Raji (cell line): ENCODE data around the gene RCVRN.

ENCODE experiments used
- POLR2A ChIP-seq: IDR thresholded peaks from 2 replicates; pipeline ENCODE4 v1.6.1; 2011; ENCODE audit warnings: low read depth, low read length, control low read depth; ENCODE audit not compliant: insufficient read depth

Gene RCVRN

DNA sequence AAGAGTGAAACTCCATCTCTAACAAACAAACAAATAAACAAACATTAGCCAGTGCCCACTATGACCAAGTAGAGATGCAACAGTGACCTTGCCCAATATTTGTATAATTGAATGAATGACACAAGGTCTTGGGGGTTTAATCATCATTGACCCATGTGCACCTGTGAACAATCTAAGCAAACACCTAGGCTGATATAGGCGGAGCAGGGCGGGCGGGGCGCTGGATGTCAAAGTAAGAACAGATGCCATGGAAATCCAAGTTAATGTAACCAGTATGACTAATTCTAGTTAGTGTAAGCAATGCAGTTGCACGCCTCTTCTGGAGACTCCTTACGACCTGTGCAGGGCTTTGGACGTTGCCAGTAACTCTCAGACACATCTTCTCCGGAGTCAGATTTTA, 17.6 kb downstream of the RCVRN start:
- no peak for TF ChIP-seq POLR2A

- no peak for TF ChIP-seq POLR2A
Measured at GRCh38 chr17:9886141-9886930, 18.7 kb downstream of the RCVRN start.

DNA sequence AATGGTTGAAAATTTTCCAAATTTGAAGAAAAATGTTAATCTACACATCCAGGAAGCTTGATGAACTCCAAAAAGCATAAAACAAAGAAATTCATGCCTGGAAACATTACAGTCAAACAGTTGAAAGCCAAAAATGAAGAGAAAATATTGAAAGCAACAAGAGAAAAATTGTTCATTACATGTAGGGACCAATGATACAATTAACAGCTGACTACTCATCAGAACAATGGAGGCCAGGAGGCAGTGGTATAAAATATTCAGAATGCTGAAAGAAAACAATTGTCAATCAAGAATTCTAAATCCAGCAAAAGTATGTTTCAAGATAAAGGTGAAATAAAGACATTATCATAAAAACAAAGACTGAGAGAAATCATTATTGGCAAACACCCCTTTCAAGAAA, 21.6 kb downstream of the RCVRN start:
- no peak for TF ChIP-seq POLR2A

DNA sequence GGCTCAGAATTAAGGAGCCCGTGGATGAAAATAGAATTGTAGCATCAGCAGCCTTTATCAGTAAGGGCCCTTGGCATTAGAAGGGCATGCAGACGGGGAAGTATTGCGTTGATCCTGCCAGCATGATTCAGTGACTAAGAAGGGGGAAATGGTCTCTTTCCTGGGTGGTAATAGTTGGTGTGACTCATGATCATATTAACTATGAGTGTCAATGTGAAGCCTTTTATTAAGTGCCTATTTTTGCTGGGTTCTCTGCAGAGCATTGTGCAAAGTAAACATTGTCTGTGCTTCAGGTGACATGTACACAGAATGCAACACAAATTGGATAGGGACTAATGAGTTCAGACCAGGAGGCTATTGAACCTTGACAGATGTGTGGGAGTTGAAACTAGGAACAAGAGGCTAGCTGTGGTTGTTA, 24.5 kb downstream of the RCVRN start:
- TF ChIP-seq POLR2A: no peak

DNA sequence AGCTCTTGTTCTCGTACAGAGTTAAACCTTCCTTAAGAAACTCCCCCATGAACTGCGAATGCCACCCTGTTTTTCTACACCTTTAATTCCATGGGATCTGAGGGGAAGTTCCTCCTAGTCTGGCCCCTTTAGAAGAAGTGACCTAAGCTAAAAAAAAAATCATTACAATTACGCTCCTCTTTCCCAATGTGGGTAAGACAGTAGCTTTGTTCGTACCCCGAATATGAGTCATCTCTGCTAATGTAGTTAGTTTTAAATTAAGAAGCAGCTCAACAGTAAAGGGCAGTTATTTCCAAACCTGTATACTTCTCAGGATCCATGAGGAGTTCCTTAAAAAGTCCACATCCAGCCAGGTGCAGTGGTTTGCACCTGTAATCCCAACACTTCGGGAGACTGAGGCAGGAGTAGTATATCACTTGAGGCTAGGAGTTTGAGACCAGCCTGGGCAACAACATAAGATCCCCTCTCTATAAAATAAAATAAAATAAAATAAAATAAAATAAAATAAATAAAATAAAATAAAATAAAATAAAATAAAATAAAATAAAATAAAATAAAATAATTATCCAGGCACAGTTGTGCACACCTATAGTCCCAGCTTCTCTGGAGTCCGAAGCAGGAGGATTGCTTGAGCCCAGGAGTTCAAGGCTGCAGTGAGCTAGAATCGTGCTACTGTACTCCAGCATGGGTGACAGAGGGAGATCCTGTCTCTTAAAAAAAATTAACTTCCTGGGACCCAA, 26.1 kb downstream of the RCVRN start:
- no peak for TF ChIP-seq POLR2A

- no peak for TF ChIP-seq POLR2A
Measured at GRCh38 chr17:9878356-9878755, 26.7 kb downstream of the RCVRN start.

DNA sequence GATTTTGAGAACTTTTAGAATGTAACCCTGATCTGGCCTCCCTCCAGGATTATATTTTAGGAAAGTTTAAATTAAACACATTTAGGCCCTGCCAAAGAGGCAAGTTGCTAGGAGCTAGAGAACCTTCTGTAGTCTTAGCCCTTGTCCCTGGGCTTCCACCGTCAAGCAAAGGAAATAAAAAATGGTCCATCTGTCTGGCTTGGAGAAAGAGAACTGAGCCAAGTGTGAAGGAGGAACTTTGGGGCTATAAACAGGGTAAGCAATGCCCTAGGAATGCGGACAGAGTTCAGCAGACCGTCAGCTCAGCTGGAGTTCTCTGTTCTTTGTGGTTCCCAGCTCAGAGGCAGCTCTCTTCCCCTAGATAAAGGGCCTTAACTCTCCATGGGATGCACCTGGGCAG, 29.6 kb downstream of the RCVRN start:
- TF ChIP-seq POLR2A: no peak

DNA sequence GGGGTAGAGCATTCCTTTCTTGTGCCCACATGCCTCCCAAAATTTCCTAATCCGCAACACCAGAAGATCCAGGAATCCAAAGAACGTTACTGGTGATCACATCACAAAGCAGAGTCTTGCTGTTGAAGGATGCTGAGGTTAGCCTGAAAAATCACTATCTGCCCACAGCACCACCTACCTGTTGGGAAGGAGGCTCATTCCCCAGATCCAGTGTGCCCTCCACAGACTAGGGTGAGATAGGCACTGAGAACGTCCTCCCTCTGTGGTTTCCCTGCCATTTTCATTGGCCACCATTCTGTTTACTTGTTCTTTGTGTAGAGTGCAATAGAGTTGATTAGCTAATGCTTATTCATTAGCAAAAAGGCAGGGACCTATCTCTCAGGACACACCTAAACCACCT, 30.3 kb downstream of the RCVRN start:
- no peak for TF ChIP-seq POLR2A

GRCh38 chr17:9872852-9873251, 32.2 kb downstream of the RCVRN start:
- no peak for TF ChIP-seq POLR2A

DNA sequence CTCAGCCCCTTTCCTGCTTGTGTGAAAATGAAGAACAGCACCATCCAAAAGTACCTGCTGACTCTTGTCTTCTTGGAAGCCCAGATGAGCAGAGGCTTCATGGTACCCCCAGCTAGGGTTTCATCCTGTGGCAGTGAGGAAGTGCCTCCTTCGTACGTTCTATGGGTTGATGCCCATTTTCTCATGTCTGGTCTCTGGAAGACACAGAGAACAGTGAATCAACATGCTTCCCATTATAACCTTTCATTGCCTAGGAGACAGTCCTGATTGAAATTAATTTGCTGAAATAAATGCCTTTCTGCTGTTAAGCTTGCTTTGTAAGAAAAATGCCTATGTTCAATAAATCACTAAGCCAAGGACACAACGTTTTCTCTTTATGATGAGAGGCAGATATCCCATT, 36.5 kb downstream of the RCVRN start:
- TF ChIP-seq POLR2A: no peak

DNA sequence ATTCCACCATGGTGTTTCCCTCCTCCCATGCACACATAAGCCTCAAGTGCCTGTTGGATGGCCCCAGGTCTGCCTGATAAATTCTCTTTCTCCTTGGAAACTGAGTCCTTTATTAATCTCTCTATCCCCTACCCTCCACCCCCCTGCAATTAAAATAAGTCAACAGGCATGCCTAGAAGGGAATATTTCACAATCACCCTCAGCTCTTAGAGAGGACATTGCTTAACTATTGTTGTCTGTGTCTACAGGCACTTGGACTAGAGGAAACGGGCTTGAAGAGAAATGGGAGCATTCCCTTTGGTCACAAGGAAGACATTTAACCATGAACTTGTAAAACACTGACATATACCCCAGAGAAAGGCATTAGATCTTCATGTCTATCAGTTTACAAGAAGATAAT, 39.5 kb downstream of the RCVRN start:
- TF ChIP-seq POLR2A: no peak

GRCh38 chr17:9862949-9863348, 42.1 kb downstream of the RCVRN start:
- TF ChIP-seq POLR2A: no peak

DNA sequence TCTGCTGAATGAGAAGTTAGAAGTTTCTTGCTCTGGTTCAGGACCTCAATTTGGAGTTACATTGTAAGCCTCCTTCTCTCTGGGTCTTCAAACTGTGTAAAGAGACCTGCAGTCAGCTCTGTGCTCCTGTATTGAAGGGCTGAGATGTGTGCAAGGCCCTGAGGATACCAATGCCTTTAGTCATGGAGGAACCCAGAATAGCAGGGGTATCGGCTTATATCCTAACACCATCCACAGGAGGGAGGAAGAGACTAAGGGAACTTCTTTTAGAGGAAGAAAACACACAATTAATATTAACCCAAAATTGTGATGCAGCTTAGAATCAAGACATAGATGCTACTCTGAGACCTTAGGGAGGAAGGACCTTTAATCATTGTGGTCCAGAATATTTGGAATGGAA, 42.9 kb downstream of the RCVRN start:
- no peak for TF ChIP-seq POLR2A

- no peak for TF ChIP-seq POLR2A
Measured at GRCh38 chr17:9860851-9861250, 44.2 kb downstream of the RCVRN start.

DNA sequence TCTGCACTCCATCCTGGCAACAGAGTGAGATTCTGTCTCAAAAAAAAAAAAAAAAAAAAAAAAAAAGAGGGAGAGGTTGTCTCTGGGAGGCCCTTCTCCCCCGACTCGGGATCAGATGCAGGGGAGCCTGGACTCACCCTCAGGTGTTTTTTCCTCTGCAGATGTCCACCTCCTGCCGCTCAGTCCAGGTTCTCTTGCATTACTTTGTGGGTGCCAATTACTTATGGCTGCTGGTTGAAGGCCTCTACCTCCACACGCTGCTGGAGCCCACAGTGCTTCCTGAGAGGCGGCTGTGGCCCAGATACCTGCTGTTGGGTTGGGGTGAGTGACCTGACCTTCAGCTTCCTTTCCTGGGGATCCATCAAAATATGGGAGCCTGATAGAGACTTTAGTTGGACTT, 45.3 kb downstream of the RCVRN start:
- no peak for TF ChIP-seq POLR2A

DNA sequence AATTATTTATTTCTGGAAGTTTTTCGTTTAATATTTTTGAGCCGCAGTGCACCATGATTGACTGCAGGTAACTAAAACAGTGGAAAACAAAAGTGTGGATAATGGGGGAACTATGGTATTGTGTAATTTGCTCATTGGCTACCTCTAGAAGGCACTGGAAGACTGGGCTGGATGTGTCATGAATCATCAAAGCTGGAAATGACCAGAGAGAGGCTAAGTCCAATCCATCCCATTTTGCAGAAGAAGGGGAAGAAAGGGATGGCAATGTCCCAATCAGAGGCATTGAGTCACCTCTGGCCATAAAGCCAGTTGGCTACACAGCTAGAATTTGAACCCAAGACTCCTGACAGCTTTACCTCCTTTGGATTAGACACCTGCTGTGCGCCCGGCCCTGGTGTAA, 50.0 kb downstream of the RCVRN start:
- TF ChIP-seq POLR2A: no peak
